Bronchial epithelial cell (primary cell): ENCODE measurements around the gene GLP2R. TPM values are rescaled to one million over a fixed set of nuclear protein-coding genes. Genes with fewer than 3 reads are reported as not detected.

ENCODE experiments used
- DNase-seq: peaks from one replicate; pipeline ENCODE4 v3.0.0-alpha.2; 2010; ENCODE audit warnings: low read depth
- FAIRE-seq: peaks from 2 replicates; lab custom pipeline; 2011; peaks lifted over from hg19 to GRCh38; lab: Jason Lieb, UNC
- H3K27me3 ChIP-seq: 2 replicates; pipeline ENCODE4 v1.5.1; 2011; ENCODE audit warnings: low read length; ENCODE audit not compliant: control insufficient read depth, insufficient read depth
- H3K36me3 ChIP-seq: 2 replicates; pipeline ENCODE4 v1.5.1; 2011; ENCODE audit warnings: low read length; ENCODE audit not compliant: control insufficient read depth, insufficient read depth
- H3K4me3 ChIP-seq: 2 replicates; pipeline ENCODE4 v1.5.1; 2011; ENCODE audit warnings: mild to moderate bottlenecking, low read depth, low read length, control low read depth
- CTCF ChIP-seq: IDR thresholded peaks from 2 replicates; pipeline ENCODE4 v1.5.1; 2011; ENCODE audit warnings: mild to moderate bottlenecking, moderate library complexity, low read length, control low read depth, inconsistent platforms; ENCODE audit not compliant: insufficient read depth, severe bottlenecking
- total RNA-seq: library from RNA; depleted of rRNA; stranded (reverse); fragments of >200 nt; gene quantifications from 2 replicates; pipeline ENCODE4 v1.2.1, GENCODE V29; 2014

Gene GLP2R
- total RNA-seq, 1 donor from 2014 or later = under 0.01 TPM

GRCh38 chr17:9874722-9875121, 49.0 kb downstream of the GLP2R start:
- no peak for TF ChIP-seq CTCF
- DNase-seq = no peak
- Histone ChIP-seq H3K36me3 (no peaks in the 10 kb centered on the region), H3K27me3 (no peaks in the 10 kb centered on the region), H3K4me3 (no peak overlapping the region)
- no peak for FAIRE-seq

GRCh38 chr17:9875441-9875840, 49.7 kb downstream of the GLP2R start:
- no peak for TF ChIP-seq CTCF
- Histone ChIP-seq H3K36me3 (no peaks in the 10 kb centered on the region), H3K27me3 (no peaks in the 10 kb centered on the region), H3K4me3 (no peak overlapping the region)
- no peak for FAIRE-seq
- DNase-seq = no peak

GRCh38 chr17:9878356-9878755, 52.6 kb downstream of the GLP2R start:
- no peaks in the 10 kb centered on the region for H3K27me3 ChIP-seq
- no peak for DNase-seq
- no peak for FAIRE-seq
- H3K4me3 ChIP-seq = no peak overlapping the region
- no peak for TF ChIP-seq CTCF
- H3K36me3 ChIP-seq = no peaks in the 10 kb centered on the region

GRCh38 chr17:9878786-9879525, 53.2 kb downstream of the GLP2R start:
- H3K27me3 ChIP-seq = no peaks in the 10 kb centered on the region
- no peak for TF ChIP-seq CTCF
- H3K36me3 ChIP-seq = no peaks in the 10 kb centered on the region
- no peak overlapping the region for H3K4me3 ChIP-seq
- no peak for FAIRE-seq
- no peak for DNase-seq

GRCh38 chr17:9880582-9880999, 54.9 kb downstream of the GLP2R start:
- H3K27me3 ChIP-seq = no peaks in the 10 kb centered on the region
- FAIRE-seq (no peak), DNase-seq (peak; percentile 86)
- TF ChIP-seq CTCF = no peak
- no peak overlapping the region for H3K4me3 ChIP-seq
- H3K36me3 ChIP-seq = no peaks in the 10 kb centered on the region

- Histone ChIP-seq H3K36me3 (no peaks in the 10 kb centered on the region), H3K27me3 (no peaks in the 10 kb centered on the region), H3K4me3 (no peak overlapping the region)
- no peak for TF ChIP-seq CTCF
- no peak for DNase-seq
- no peak for FAIRE-seq
These were observed 57.7 kb downstream of the GLP2R start for GRCh38 chr17:9883451-9883850.
